22Rv1 (cell line): ENCODE measurements around the gene RWDD2A.

Experiments used
- CTCF ChIP-seq: fragments of 450-650 bp; IDR thresholded peaks from 2 replicates; pipeline ENCODE4 v1.5.1; 2017; ENCODE audit warnings: mild to moderate bottlenecking
- ZFX ChIP-seq: fragments of 450-650 bp; IDR thresholded peaks from 2 replicates; pipeline ENCODE4 v1.6.1; 2017; ENCODE audit warnings: antibody characterized with exemption, borderline replicate concordance

- TF ChIP-seq CTCF (no peak), ZFX (no peak)
These were observed 9.9 kb upstream of the RWDD2A start for GRCh38 chr6:83183082-83183828.
